ENCODE results near the gene CHMP6.

Gene CHMP6

DNA sequence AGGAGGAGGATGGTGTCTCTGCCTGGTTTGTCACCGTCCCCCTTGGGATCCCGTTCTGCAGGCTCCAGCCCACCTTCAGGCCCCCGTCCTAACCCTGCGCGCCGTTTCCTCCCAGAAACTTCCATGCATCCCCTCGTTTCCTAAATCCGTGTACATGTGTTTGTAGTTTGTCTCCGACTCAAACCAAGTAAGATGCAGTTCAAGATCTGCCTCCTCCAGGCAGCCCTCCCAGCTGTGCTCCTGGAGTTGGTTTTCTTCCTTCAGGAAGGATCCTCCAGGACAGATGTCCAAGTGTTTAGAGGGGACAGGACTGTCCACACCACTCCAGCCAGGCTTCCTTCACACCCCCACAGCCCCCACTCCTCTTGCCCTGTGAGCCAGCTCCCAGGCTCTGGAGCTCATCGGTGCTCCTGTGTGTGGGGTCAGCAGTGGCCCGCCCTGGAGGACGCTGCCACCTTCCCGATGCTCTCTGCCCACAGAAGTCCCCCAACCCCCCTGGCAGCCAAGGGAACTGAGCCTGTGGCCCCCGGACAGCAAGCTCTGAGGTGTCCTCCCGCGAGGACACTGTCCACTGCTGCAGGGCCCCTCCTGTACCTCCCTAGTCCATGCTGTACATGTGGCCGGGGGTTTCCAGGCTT lies 54.6 kb downstream of the CHMP6 start:
- DNase-seq: no peak

DNA sequence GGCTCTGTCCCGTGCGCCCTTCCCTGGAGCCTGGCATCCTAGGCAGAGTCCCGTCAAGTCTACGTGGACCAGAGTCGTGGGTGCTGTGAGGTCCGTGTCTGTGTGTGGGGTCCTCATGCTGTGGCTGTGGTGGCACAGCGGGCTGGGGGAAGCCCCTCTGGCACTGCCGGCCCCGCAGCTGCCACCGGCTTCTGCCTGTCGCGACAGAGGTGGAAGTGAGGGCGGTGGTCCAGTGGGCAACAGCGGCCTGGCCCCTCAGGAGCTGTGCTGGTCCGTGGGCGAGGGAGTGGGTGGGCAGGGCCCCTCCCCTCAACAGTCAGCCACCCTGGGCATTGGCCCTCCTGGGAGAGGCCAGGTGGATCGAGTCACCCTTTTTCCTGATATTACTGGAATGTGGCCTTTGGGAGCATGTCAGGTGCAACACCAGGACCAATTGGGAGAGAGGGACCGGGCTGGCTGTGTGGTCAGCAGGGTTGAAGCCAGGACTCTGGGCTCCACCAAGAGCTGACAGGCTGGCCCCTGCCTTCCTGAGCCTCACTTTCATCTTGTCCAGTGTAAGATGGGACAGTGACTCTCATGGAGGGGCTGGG lies 55.2 kb downstream of the CHMP6 start:
- DNase-seq: no peak

DNA sequence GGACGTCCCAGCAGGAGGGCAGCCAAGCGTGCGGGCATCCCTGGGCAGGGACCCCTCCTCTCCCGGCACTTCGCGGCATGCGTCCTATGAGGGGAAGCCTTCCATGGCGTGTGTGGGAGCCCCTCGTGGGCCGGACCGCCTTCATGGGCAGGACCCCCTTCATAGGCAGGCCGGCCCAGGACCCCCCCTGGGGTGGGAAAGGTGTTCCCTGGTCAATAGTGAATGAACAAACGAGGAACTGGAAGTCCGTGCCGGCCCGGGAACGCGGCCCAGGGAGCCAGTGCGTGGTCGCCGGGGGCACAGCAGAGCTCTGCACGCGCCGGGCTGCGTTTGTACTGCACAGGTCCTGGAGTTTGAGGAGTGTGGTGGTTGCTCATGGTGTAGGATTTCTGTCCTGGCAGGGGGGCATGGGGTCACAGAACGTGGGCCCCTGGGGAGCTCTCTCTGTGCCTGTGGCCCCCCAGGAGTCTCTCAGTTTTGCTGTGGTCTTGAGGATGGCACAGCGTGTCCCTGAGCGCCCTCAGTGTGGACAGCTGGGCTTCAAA lies 57.3 kb downstream of the CHMP6 start:
- DNase-seq: no peak

DNA sequence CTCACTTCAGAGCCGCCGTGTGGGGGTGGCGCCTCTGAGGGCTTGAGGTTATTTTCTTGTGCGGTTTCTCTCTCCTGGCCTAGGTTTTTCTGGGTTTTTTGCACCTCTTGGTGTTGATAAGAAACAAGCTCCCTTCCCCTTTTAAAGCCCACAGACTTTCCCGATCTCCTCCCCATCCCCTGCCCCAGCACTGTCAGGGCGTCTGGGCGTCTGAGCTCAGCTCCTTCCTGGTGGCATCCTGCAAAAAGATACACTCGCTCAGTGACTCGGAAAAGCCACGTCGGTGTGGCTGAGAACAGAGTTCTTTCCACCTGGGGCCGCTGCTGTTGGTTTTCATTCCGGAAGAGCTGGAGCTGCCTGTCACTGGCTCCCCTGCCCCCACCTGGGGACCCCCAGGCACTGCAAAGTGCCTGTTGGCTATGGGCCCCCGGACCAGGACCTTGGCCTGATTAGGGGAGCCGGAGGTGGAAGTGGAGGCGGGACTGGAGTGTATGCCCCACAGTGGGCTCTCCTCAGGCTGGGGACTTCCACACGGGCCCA lies 57.8 kb downstream of the CHMP6 start:
- no peak for DNase-seq

Data from activated effector memory CD4-positive, alpha-beta T cell treated with Interleukin-2 at 50 U/mL for 16 hours (primary cell).